A549 (cell line): ENCODE results near the gene PPP2R5E. TPM values are rescaled to one million over a fixed set of nuclear protein-coding genes. Genes with fewer than 3 reads are reported as not detected.

Source experiments
- ATAC-seq, 2 experiments: fragments of 200-7000 bp in 1 of 2; fragments of >200 bp in 1 of 2; cut with Nextera tagmentation in 1 of 2; cut with Tn5 transposase in 1 of 2; 3 replicates each; pipeline versions ENCODE4 v1.8.0 to v1.9.1; 2018 to 2020; ENCODE audit warnings: mild to moderate bottlenecking in 1 of 2, moderate library complexity in 1 of 2
- CTCF ChIA-PET: fragments of 300-600 bp; sonication (Branson Sonifier 250); formaldehyde crosslinking; extraction: SDS; loops from one replicate; lab custom pipeline; 2021; ENCODE audit warnings: antibody characterized with exemption, inconsistent platforms; lab: Yijun Ruan, JAX
- POLR2A ChIA-PET: fragments of 350-600 bp; formaldehyde crosslinking; extraction: SDS; loops from one replicate; lab custom pipeline; 2021; ENCODE audit warnings: antibody characterized with exemption, inconsistent platforms; lab: Yijun Ruan, JAX
- DNase-seq, 2 experiments: peaks; one replicate each; pipeline versions ENCODE4 v3.0.0 to v3.0.0-alpha.2; 2011 to 2016; ENCODE audit warnings: low read depth in 1 of 2, low spot score in 1 of 2
- FAIRE-seq: peaks from 2 replicates; lab custom pipeline; 2011; peaks lifted over from hg19 to GRCh38; lab: Jason Lieb, UNC
- H3K27ac ChIP-seq, 2 experiments: fragments of >200 bp; sonication (Bioruptor Twin); formaldehyde crosslinking; 3 replicates each; pipeline ENCODE4 v1.5.1; 2016 to 2017
- H3K4me1 ChIP-seq: fragments of >200 bp; sonication (Bioruptor Twin); formaldehyde crosslinking; 3 replicates; pipeline ENCODE4 v1.6.1; 2016
- H3K4me2 ChIP-seq: fragments of >200 bp; sonication (Bioruptor Twin); formaldehyde crosslinking; 3 replicates; pipeline ENCODE4 v1.6.1; 2016
- H3K4me3 ChIP-seq: fragments of >200 bp; sonication (Bioruptor Twin); formaldehyde crosslinking; 3 replicates; pipeline ENCODE4 v1.5.1; 2016
- H3K9me3 ChIP-seq: fragments of >200 bp; sonication (Bioruptor Twin); formaldehyde crosslinking; 3 replicates; pipeline ENCODE4 v1.6.1; 2016
- CBX8 ChIP-seq: fragments of 200-600 bp; sonication (generic); IDR thresholded peaks from 2 replicates; pipeline ENCODE4 v1.6.1; 2016
- CTCF ChIP-seq: fragments of >200 bp; sonication (Bioruptor Twin); formaldehyde crosslinking; IDR thresholded peaks from 3 replicates; pipeline ENCODE4 v1.5.1; 2016
- ELK1 ChIP-seq: fragments of 150-350 bp; IDR thresholded peaks from 2 replicates; pipeline ENCODE4 v1.6.1; 2014; ENCODE audit warnings: low read depth, mild to moderate bottlenecking, low read length
- FOSL2 ChIP-seq, 2 experiments: fragments of 450-650 bp in 1 of 2; fragments of >200 bp in 1 of 2; sonication (Bioruptor Twin) in 1 of 2; formaldehyde crosslinking; IDR thresholded peaks; 2 replicates each; pipeline versions ENCODE4 v1.5.0 to v1.6.1; 2016 to 2020; ENCODE audit warnings: mild to moderate bottlenecking in 1 of 2, moderate library complexity in 1 of 2
- FOXS1 ChIP-seq: fragments of 250-450 bp; sonication (Bioruptor Pico); IDR thresholded peaks from 2 replicates; pipeline ENCODE4 v1.5.0; 2020; ENCODE audit warnings: mild to moderate bottlenecking, moderate library complexity
- HDAC2 ChIP-seq: fragments of 200-600 bp; sonication (generic); IDR thresholded peaks from 2 replicates; pipeline ENCODE4 v1.6.1; 2016
- HOXB5 ChIP-seq: fragments of 250-450 bp; sonication (Bioruptor Pico); IDR thresholded peaks from 2 replicates; pipeline ENCODE4 v1.5.0; 2020; ENCODE audit warnings: mild to moderate bottlenecking, moderate library complexity
- JUNB ChIP-seq: fragments of >200 bp; sonication (Bioruptor Twin); formaldehyde crosslinking; IDR thresholded peaks from 2 replicates; pipeline ENCODE4 v1.6.1; 2016
- KDM1A ChIP-seq: fragments of 200-600 bp; sonication (generic); IDR thresholded peaks from 2 replicates; pipeline ENCODE4 v1.6.1; 2016; ENCODE audit warnings: low read depth, mild to moderate bottlenecking
- KDM5A ChIP-seq: fragments of 200-600 bp; sonication (generic); IDR thresholded peaks from 2 replicates; pipeline ENCODE4 v1.6.1; 2016; ENCODE audit warnings: antibody characterized with exemption, mild to moderate bottlenecking
- MAFK ChIP-seq: fragments of 450-650 bp; IDR thresholded peaks from 2 replicates; pipeline ENCODE4 v1.6.1; 2014; ENCODE audit not compliant: partially characterized antibody
- MAX ChIP-seq: IDR thresholded peaks from 2 replicates; pipeline ENCODE4 v1.6.1; 2012
- MAZ ChIP-seq: fragments of 150-350 bp; IDR thresholded peaks from 2 replicates; pipeline ENCODE4 v1.6.1; 2014; ENCODE audit warnings: antibody characterized with exemption, low read depth, low read length, borderline replicate concordance
- NFE2L2 ChIP-seq: fragments of 150-350 bp; conservative IDR thresholded peaks from 2 replicates; pipeline ENCODE4 v1.6.1; 2014; ENCODE audit warnings: low read length
- PBX3 ChIP-seq: IDR thresholded peaks from 2 replicates; pipeline ENCODE4 v1.6.1; 2012
- RARB ChIP-seq: fragments of 250-450 bp; sonication (Bioruptor Pico); IDR thresholded peaks from 2 replicates; pipeline ENCODE4 v1.8.0; 2021; ENCODE audit warnings: mild to moderate bottlenecking, moderate library complexity
- RCOR1 ChIP-seq: fragments of 150-350 bp; IDR thresholded peaks from 2 replicates; pipeline ENCODE4 v1.6.1; 2014; ENCODE audit warnings: antibody characterized with exemption, low read length, low read depth
- REST ChIP-seq: fragments of 200-600 bp; sonication (generic); IDR thresholded peaks from 2 replicates; pipeline ENCODE4 v1.6.1; 2016; ENCODE audit warnings: antibody characterized with exemption, mild to moderate bottlenecking, moderate library complexity
- RFX5 ChIP-seq: fragments of 450-650 bp; IDR thresholded peaks from 2 replicates; pipeline ENCODE4 v1.7.1; 2014; ENCODE audit warnings: antibody characterized with exemption, mild to moderate bottlenecking, moderate library complexity
- SMC3 ChIP-seq: fragments of >200 bp; sonication (Bioruptor Twin); formaldehyde crosslinking; IDR thresholded peaks from 3 replicates; pipeline ENCODE4 v1.6.1; 2018; ENCODE audit warnings: inconsistent platforms
- ZFP36 ChIP-seq: fragments of 450-650 bp; IDR thresholded peaks from 2 replicates; pipeline ENCODE4 v1.6.1; 2014; ENCODE audit warnings: borderline replicate concordance; ENCODE audit not compliant: partially characterized antibody
- WGBS: methylation state at CpG from one replicate; pipeline ENCODE4 v1.1.6; 2017; ENCODE audit errors: missing lambda C conversion rate; 5-methylcytosine and 5-hydroxymethylcytosine counted together
- polyA plus RNA-seq, 4 experiments: library from polyadenylated mRNA; depleted of rRNA in 3 of 4; stranded (reverse); fragments of >200 nt; fragmentation: RNase III in 1 of 4; extraction: RNeasy Plus Mini Kit Qiagen cat#74134 plus additional on column Dnase treatment in 1 of 4; gene quantifications; 2 replicates in 3 of 4; 3 replicates in 1 of 4; pipeline ENCODE4 v1.2.3, GENCODE V29; 2011 to 2017
- TF ChIP-seq, protein P1 (sequence below): fragments of 250-450 bp; sonication (Bioruptor Pico); IDR thresholded peaks from 2 replicates; pipeline ENCODE4 v1.5.0; 2021; ENCODE audit warnings: mild to moderate bottlenecking, moderate library complexity, borderline replicate concordance
- TF ChIP-seq, protein P2 (sequence below): fragments of 450-650 bp; IDR thresholded peaks from 2 replicates; pipeline ENCODE4 v1.6.1; 2014; ENCODE audit warnings: antibody characterized with exemption

The PPP2R5E gene
- polyA plus RNA-seq, 2 of the 4 experiments (the other 2 are of a cell fraction) = 21.4 to 23.2 TPM

- ChIA-PET CTCF (interaction anchor here (1.2 to 2.4 kb wide), 2 partner anchors 10 to 52 kb away, joined by 3 to 8 read pairs; no protein-coding TSS in a partner anchor), POLR2A (no interaction called here)
- no peak for FAIRE-seq
- WGBS = 90% methylated on average over 7 of the region's 7 CpGs
- Histone ChIP-seq H3K4me2 (peak overlapping the region; percentile 49; the same call in 2 of the 3 replicates), H3K27ac (no peak overlapping the region)
- TF ChIP-seq MAX = no peak
- no peak for TF ChIP-seq SMC3
- TF ChIP-seq FOXS1 = no peak
- TF ChIP-seq PBX3 = no peak
- TF ChIP-seq RFX5 = no peak
- no peak for TF ChIP-seq KDM1A
- TF ChIP-seq KDM5A = no peak
- TF ChIP-seq HOXB5 (CRISPR knock-in tag) = no peak
- TF ChIP-seq ELK1 = no peak
- TF ChIP-seq HDAC2 = no peak
- no peak for TF ChIP-seq CTCF
- TF ChIP-seq RCOR1 = no peak
- TF ChIP-seq, all 56 proteins: peak for 0
- no peak; a peak in 1 of 6 replicates for ATAC-seq
- H3K4me1 ChIP-seq = peaks cover 32% of the 10 kb centered on the region
- no peak overlapping the region for H3K4me3 ChIP-seq
- DNase-seq = no peak
- no peaks in the 10 kb centered on the region for H3K9me3 ChIP-seq
These were observed 59.9 kb downstream of the PPP2R5E start for GRCh38 chr14:63483315-63483714.

DNA sequence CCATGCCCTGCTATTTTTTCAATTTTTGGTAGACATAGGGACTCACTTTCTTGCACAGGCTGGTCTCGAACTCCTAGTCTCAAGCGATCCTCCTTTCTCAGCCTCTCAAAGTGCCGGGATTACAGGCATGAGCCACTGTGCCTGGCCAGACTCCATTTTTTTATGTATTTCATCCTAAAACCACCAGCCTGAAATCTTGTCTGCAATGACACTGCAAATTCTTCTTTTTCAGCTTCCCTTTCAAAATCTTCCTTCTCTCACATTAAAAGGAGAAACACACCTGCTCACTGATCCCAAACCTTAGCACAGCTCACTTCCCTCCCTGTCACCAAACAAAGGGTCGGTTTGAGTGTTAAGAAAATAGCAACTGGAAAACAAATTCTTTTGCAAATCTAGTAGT lies 62.6 kb downstream of the PPP2R5E start:
- Histone ChIP-seq H3K27ac (peak overlapping the region; percentile 3 to 42; a peak in 3 of 6 replicates), H3K4me3 (no peak overlapping the region), H3K9me3 (no peaks in the 10 kb centered on the region), H3K4me1 (peaks cover 45% of the 10 kb centered on the region), H3K4me2 (peak overlapping the region; percentile 16; the same call in 1 of the 3 replicates)
- TF ChIP-seq MAFK = peak; percentile 27
- TF ChIP-seq KDM1A = no peak
- TF ChIP-seq CBX8 = no peak
- CTCF ChIA-PET = no interaction called here
- FAIRE-seq = no peak
- DNase-seq = no peak
- ATAC-seq = no peak
- POLR2A ChIA-PET = no interaction called here
- WGBS = 89% methylated on average over 4 of the region's 4 CpGs

DNA sequence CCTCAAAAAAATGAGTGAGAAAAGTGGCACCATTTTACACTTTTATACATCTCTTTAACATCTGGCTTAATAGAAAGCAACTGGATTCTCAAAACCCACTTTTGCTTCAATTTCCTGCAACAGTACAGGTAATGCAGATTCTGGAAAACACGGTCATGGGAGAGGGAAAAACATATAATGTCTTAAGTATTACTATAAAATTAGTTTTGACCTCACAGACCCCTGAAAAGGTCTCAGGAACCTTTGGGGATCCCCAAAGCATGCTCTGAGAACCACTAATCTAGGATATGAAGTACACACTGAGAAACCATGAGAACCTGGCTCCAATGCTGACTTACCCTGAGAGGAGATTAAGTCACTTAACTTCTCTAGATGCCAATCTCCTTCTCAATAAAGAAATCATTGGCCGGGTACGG lies 64.7 kb downstream of the PPP2R5E start:
- ChIA-PET CTCF (no interaction called here), POLR2A (no interaction called here)
- Histone ChIP-seq H3K4me2 (no peak overlapping the region), H3K27ac (no peak overlapping the region), H3K9me3 (no peaks in the 10 kb centered on the region), H3K4me3 (no peak overlapping the region), H3K4me1 (peaks cover 60% of the 10 kb centered on the region)
- DNase-seq (no peak), FAIRE-seq (no peak), ATAC-seq (no peak)
- 94% methylated on average over 3 of the region's 3 CpGs for WGBS
- TF ChIP-seq REST = no peak
- TF ChIP-seq ZFP36 = no peak
- TF ChIP-seq MAZ = no peak
- TF ChIP-seq, protein P1, sequence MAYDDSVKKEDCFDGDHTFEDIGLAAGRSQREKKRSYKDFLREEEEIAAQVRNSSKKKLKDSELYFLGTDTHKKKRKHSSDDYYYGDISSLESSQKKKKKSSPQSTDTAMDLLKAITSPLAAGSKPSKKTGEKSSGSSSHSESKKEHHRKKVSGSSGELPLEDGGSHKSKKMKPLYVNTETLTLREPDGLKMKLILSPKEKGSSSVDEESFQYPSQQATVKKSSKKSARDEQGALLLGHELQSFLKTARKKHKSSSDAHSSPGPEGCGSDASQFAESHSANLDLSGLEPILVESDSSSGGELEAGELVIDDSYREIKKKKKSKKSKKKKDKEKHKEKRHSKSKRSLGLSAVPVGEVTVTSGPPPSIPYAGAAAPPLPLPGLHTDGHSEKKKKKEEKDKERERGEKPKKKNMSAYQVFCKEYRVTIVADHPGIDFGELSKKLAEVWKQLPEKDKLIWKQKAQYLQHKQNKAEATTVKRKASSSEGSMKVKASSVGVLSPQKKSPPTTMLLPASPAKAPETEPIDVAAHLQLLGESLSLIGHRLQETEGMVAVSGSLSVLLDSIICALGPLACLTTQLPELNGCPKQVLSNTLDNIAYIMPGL (CRISPR knock-in tag) = no peak
- no peak for TF ChIP-seq NFE2L2
- no peak for TF ChIP-seq HOXB5 (CRISPR knock-in tag)
- TF ChIP-seq FOSL2 (IDR thresholded peaks at IDR 0.05) = no peak
- no peak for TF ChIP-seq FOSL2 (CRISPR knock-in tag; IDR thresholded peaks at IDR 0.05)
- TF ChIP-seq, protein P2, sequence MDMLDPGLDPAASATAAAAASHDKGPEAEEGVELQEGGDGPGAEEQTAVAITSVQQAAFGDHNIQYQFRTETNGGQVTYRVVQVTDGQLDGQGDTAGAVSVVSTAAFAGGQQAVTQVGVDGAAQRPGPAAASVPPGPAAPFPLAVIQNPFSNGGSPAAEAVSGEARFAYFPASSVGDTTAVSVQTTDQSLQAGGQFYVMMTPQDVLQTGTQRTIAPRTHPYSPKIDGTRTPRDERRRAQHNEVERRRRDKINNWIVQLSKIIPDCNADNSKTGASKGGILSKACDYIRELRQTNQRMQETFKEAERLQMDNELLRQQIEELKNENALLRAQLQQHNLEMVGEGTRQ = no peak
- TF ChIP-seq RARB = no peak
- no peak for TF ChIP-seq SMC3
- TF ChIP-seq JUNB = no peak
